ENCODE measurements around the gene ROR2. TPM values are rescaled to one million over a fixed set of nuclear protein-coding genes. Genes with fewer than 3 reads are reported as not detected.

Gene ROR2
- total RNA-seq, 1 experiment from 2014 or later = 5.9 TPM

DNA sequence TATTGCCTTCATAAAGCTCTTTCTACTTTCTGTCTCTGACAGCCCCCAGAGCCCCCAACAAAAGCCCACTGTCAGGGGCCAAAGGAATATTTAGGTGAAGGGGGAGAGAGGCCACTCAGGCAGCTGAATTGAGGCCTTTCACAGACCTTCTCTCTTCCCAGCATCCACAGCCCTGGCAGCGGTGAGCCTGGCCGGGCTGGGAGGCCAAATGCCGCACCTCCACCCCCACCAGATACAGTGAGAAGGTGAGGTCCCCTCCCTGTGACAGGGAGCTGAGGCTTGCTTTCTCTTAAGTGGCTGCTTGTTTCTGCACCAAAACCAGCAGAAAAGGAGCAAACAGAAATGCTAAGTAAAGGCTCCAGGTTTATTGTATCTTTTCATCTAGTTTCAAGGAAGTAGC, 168.1 kb downstream of the ROR2 start:
- BruUV-seq (replicated peaks) = no TSS peak
- no peaks in the 10 kb centered on the region for H3K9me3 ChIP-seq (ENCODE audit: control insufficient read depth, insufficient read depth, low read depth, low read length)
- H3K27me3 ChIP-seq (ENCODE audit: control insufficient read depth, insufficient read depth, low read length) = no peaks in the 10 kb centered on the region
- no peak for ATAC-seq
- no peaks in the 10 kb centered on the region for H3K36me3 ChIP-seq (ENCODE audit: control insufficient read depth, insufficient read depth, low read length)
- POLR2A ChIA-PET = no interaction called here
- H3K4me1 ChIP-seq (ENCODE audit: control insufficient read depth, insufficient read depth, low read length) = no peaks in the 10 kb centered on the region
- TF ChIP-seq, protein P1, sequence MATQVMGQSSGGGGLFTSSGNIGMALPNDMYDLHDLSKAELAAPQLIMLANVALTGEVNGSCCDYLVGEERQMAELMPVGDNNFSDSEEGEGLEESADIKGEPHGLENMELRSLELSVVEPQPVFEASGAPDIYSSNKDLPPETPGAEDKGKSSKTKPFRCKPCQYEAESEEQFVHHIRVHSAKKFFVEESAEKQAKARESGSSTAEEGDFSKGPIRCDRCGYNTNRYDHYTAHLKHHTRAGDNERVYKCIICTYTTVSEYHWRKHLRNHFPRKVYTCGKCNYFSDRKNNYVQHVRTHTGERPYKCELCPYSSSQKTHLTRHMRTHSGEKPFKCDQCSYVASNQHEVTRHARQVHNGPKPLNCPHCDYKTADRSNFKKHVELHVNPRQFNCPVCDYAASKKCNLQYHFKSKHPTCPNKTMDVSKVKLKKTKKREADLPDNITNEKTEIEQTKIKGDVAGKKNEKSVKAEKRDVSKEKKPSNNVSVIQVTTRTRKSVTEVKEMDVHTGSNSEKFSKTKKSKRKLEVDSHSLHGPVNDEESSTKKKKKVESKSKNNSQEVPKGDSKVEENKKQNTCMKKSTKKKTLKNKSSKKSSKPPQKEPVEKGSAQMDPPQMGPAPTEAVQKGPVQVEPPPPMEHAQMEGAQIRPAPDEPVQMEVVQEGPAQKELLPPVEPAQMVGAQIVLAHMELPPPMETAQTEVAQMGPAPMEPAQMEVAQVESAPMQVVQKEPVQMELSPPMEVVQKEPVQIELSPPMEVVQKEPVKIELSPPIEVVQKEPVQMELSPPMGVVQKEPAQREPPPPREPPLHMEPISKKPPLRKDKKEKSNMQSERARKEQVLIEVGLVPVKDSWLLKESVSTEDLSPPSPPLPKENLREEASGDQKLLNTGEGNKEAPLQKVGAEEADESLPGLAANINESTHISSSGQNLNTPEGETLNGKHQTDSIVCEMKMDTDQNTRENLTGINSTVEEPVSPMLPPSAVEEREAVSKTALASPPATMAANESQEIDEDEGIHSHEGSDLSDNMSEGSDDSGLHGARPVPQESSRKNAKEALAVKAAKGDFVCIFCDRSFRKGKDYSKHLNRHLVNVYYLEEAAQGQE (IDR thresholded peaks at IDR 0.05; ENCODE audit: insufficient read depth in 1 of 2, low read depth in 2 of 2, low read length in 1 of 2) = no peak
- TF ChIP-seq TCF7L2 (IDR thresholded peaks at IDR 0.05; ENCODE audit: low read depth, low read length) = no peak
- TF ChIP-seq, protein P2, sequence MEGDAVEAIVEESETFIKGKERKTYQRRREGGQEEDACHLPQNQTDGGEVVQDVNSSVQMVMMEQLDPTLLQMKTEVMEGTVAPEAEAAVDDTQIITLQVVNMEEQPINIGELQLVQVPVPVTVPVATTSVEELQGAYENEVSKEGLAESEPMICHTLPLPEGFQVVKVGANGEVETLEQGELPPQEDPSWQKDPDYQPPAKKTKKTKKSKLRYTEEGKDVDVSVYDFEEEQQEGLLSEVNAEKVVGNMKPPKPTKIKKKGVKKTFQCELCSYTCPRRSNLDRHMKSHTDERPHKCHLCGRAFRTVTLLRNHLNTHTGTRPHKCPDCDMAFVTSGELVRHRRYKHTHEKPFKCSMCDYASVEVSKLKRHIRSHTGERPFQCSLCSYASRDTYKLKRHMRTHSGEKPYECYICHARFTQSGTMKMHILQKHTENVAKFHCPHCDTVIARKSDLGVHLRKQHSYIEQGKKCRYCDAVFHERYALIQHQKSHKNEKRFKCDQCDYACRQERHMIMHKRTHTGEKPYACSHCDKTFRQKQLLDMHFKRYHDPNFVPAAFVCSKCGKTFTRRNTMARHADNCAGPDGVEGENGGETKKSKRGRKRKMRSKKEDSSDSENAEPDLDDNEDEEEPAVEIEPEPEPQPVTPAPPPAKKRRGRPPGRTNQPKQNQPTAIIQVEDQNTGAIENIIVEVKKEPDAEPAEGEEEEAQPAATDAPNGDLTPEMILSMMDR (IDR thresholded peaks at IDR 0.05) = no peak
- TF ChIP-seq SIN3A (IDR thresholded peaks at IDR 0.05; ENCODE audit: borderline replicate concordance, insufficient read depth, low read depth, low read length) = no peak
- TF ChIP-seq POLR2AphosphoS5 (IDR thresholded peaks at IDR 0.05; ENCODE audit: low read depth, low read length) = no peak
- no peak for DNase-seq (ENCODE audit: low read depth, low spot score)
- intact Hi-C loops (cut with micrococcal nuclease; ENCODE audit: unreplicated experiment) (no loop called here), in situ Hi-C loops (cut with HindIII; ENCODE audit: low pct_unique_long_range_greater_than_20kb, low sequenced_read_pairs) (no loop called here)
- no peak overlapping the region for H3K27ac ChIP-seq (ENCODE audit: low read length)
- CTCF ChIA-PET = interaction anchor here (0.6 kb wide), 1 partner anchor 144 kb away, joined by 5 read pairs; no protein-coding TSS in a partner anchor
- H3K4me3 ChIP-seq (ENCODE audit: low read depth in 2 of 2, low read length in 2 of 2) = no peak overlapping the region

DNA sequence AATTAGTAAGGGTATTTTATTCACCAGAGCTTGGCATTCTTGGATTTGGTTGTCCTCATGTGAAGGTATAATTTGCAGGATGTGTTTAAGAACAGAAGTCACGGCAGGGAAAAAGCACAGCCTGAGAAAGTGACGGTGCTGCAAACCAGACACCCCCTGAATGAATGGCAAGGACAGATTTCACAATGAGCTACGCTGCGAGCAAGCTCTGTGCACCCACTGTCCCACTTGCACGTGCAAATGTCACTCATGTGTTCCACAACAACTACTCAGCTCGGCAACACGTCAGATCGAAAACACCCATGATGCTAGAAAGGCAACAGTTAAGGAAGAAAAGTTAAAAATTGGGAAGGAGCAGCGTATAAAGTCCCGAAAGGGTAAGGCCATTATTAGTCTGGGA, 168.9 kb downstream of the ROR2 start:
- no peaks in the 10 kb centered on the region for H3K4me1 ChIP-seq (ENCODE audit: control insufficient read depth, insufficient read depth, low read length)
- no peaks in the 10 kb centered on the region for H3K9me3 ChIP-seq (ENCODE audit: control insufficient read depth, insufficient read depth, low read depth, low read length)
- H3K27me3 ChIP-seq (ENCODE audit: control insufficient read depth, insufficient read depth, low read length) = no peaks in the 10 kb centered on the region
- intact Hi-C loops (cut with micrococcal nuclease; ENCODE audit: unreplicated experiment) = no loop called here
- ChIA-PET POLR2A (no interaction called here), CTCF (no interaction called here)
- in situ Hi-C loops (cut with HindIII; ENCODE audit: low pct_unique_long_range_greater_than_20kb, low sequenced_read_pairs) = no loop called here
- BruUV-seq (replicated peaks) = no TSS peak
- ATAC-seq (no peak), DNase-seq (ENCODE audit: low read depth, low spot score) (no peak)
- no peak overlapping the region for H3K27ac ChIP-seq (ENCODE audit: low read length)
- no peak overlapping the region for H3K4me3 ChIP-seq (ENCODE audit: low read depth in 2 of 2, low read length in 2 of 2)
- no peaks in the 10 kb centered on the region for H3K36me3 ChIP-seq (ENCODE audit: control insufficient read depth, insufficient read depth, low read length)
- TF ChIP-seq, protein P1 (IDR thresholded peaks at IDR 0.05; ENCODE audit: insufficient read depth in 1 of 2, low read depth in 2 of 2, low read length in 1 of 2) = no peak
- TF ChIP-seq TCF7L2 (IDR thresholded peaks at IDR 0.05; ENCODE audit: low read depth, low read length) (no peak), POLR2AphosphoS5 (IDR thresholded peaks at IDR 0.05; ENCODE audit: low read depth, low read length) (no peak), SIN3A (IDR thresholded peaks at IDR 0.05; ENCODE audit: borderline replicate concordance, insufficient read depth, low read depth, low read length) (no peak)
- TF ChIP-seq, protein P2 (IDR thresholded peaks at IDR 0.05) = no peak

Data from Panc1 (cell line).